Endothelial cell of umbilical vein (primary cell): ENCODE results near the gene HLA-DPA1. TPM values are rescaled to one million over a fixed set of nuclear protein-coding genes. Genes with fewer than 3 reads are reported as not detected.

ENCODE experiments used
- BruUV-seq: library from RNA; stranded (reverse); fragments of 400-500 nt; replicated peaks from 2 replicates; lab custom pipeline; 2021; lab: Mats Ljungman, UMichigan
- CTCF ChIA-PET: fragments of 300-600, 350-600 bp; sonication (Branson Sonifier 250); formaldehyde crosslinking; loops from one replicate; lab custom pipeline; 2021; ENCODE audit warnings: antibody characterized with exemption, inconsistent platforms; lab: Charles Lee
- POLR2A ChIA-PET: fragments of 300-600, 350-600 bp; sonication (Branson Sonifier 250); formaldehyde crosslinking; loops from one replicate; lab custom pipeline; 2021; ENCODE audit warnings: antibody characterized with exemption, inconsistent platforms; lab: Charles Lee
- DNase-seq: peaks from one replicate; pipeline ENCODE4 v3.0.0-alpha.2; 2011; ENCODE audit warnings: low read depth, low spot score
- FAIRE-seq: peaks from 2 replicates; lab custom pipeline; 2011; peaks lifted over from hg19 to GRCh38; lab: Jason Lieb, UNC
- H2AFZ ChIP-seq: 2 replicates; pipeline ENCODE4 v1.6.0; 2012; ENCODE audit warnings: low read depth, low read length, control low read depth, inconsistent platforms
- H3K27ac ChIP-seq: 2 replicates; pipeline ENCODE4 v1.5.1; 2011; ENCODE audit warnings: low read depth, mild to moderate bottlenecking, control low read depth, low read length, moderate library complexity; ENCODE audit not compliant: insufficient read depth
- H3K27me3 ChIP-seq, 2 experiments: 2 replicates each; pipeline versions ENCODE4 v1.6.0 to v1.6.1; 2011; ENCODE audit warnings: low read length in 2 of 2, mixed read lengths in 1 of 2; ENCODE audit not compliant: control insufficient read depth in 2 of 2, insufficient read depth in 2 of 2
- H3K36me3 ChIP-seq, 2 experiments: 2 replicates in 1 of 2; 3 replicates in 1 of 2; pipeline ENCODE4 v1.5.1; 2011; ENCODE audit warnings: low read length in 2 of 2, mild to moderate bottlenecking in 1 of 2, moderate library complexity in 1 of 2; ENCODE audit not compliant: control insufficient read depth in 2 of 2, insufficient read depth in 2 of 2; ENCODE audit errors: extremely low read depth in 1 of 2
- H3K4me1 ChIP-seq: 3 replicates; pipeline ENCODE4 v1.5.1; 2011; ENCODE audit warnings: mild to moderate bottlenecking, low read length; ENCODE audit not compliant: control insufficient read depth, insufficient read depth; ENCODE audit errors: extremely low read depth
- H3K4me2 ChIP-seq: 2 replicates; pipeline ENCODE4 v1.6.1; 2011; ENCODE audit warnings: low read length, control low read depth, mixed read lengths; ENCODE audit not compliant: insufficient read depth
- H3K4me3 ChIP-seq, 3 experiments: fragments of 200-600 bp in 1 of 3; sonication (generic), shearing (Covaris generic) in 1 of 3; replicated peaks in 1 of 3; 2 replicates each; pipeline ENCODE4 v1.5.1; 2011 to 2016; ENCODE audit warnings: control low read depth in 3 of 3, low read length in 3 of 3, mild to moderate bottlenecking in 2 of 3, inconsistent platforms in 1 of 3, low read depth in 1 of 3, moderate library complexity in 1 of 3; ENCODE audit not compliant: insufficient read depth in 1 of 3
- H3K79me2 ChIP-seq: 2 replicates; pipeline ENCODE4 v1.6.0; 2012; ENCODE audit warnings: low read length, inconsistent platforms; ENCODE audit not compliant: control insufficient read depth, insufficient read depth
- H3K9ac ChIP-seq: replicated peaks from 2 replicates; pipeline ENCODE3; 2011; ENCODE audit warnings: low read length, control low read depth; ENCODE audit not compliant: insufficient read depth; ENCODE audit errors: extremely low read depth
- H3K9me1 ChIP-seq: replicated peaks from 3 replicates; pipeline ENCODE4 v1.6.0; 2011; ENCODE audit warnings: mild to moderate bottlenecking, low read length; ENCODE audit not compliant: control insufficient read depth, insufficient read depth; ENCODE audit errors: extremely low read depth
- H3K9me3 ChIP-seq: replicated peaks from 2 replicates; pipeline ENCODE4 v1.5.1; 2012; ENCODE audit warnings: low read length, inconsistent platforms; ENCODE audit not compliant: control insufficient read depth, insufficient read depth
- H4K20me1 ChIP-seq: replicated peaks from 2 replicates; pipeline ENCODE3; 2011; ENCODE audit warnings: mild to moderate bottlenecking, low read length; ENCODE audit not compliant: control insufficient read depth, insufficient read depth; ENCODE audit errors: extremely low read depth
- CTCF ChIP-seq, 2 donors: IDR thresholded peaks; 1 replicate in 1 of 2; 2 replicates in 1 of 2; pipeline ENCODE4 v1.5.1; 2011; ENCODE audit warnings: low read length in 2 of 2, mild to moderate bottlenecking in 2 of 2, moderate library complexity in 2 of 2, control low read depth in 1 of 2, inconsistent platforms in 1 of 2, low read depth in 1 of 2; ENCODE audit not compliant: insufficient read depth in 1 of 2; ENCODE audit errors: extremely low read depth in 1 of 2
- EZH2 ChIP-seq: IDR thresholded peaks from 2 replicates; pipeline ENCODE4 v1.6.1; 2012; ENCODE audit warnings: borderline replicate concordance, low read depth, mild to moderate bottlenecking, moderate library complexity, low read length, inconsistent platforms; ENCODE audit not compliant: severe bottlenecking
- GATA2 ChIP-seq: IDR thresholded peaks from 2 replicates; pipeline ENCODE4 v1.7.0; 2011; ENCODE audit warnings: low read depth, mild to moderate bottlenecking, moderate library complexity, mixed read lengths, low read length; ENCODE audit not compliant: insufficient read length, insufficient read depth
- JUN ChIP-seq: IDR thresholded peaks from 2 replicates; pipeline ENCODE4 v1.6.1; 2011; ENCODE audit warnings: borderline replicate concordance, low read depth; ENCODE audit not compliant: insufficient read length, insufficient read depth
- MYC ChIP-seq: IDR thresholded peaks from one replicate; pipeline ENCODE4 v1.6.1; 2011; ENCODE audit warnings: mild to moderate bottlenecking, low read depth, low read length
- POLR2A ChIP-seq: IDR thresholded peaks from 2 replicates; pipeline ENCODE4 v1.6.1; 2012; ENCODE audit warnings: low read depth, mild to moderate bottlenecking, control low read depth, low read length
- POLR2AphosphoS5 ChIP-seq: IDR thresholded peaks from 2 replicates; pipeline ENCODE4 v1.6.1; 2012; ENCODE audit warnings: low read depth, mild to moderate bottlenecking, control low read depth, low read length, moderate library complexity; ENCODE audit not compliant: insufficient read depth
- dilution Hi-C: fragments of 300-500 bp; cut with MboI; formaldehyde crosslinking; loops from one replicate; pipeline ENCODE4 v1.15.0; 2019; ENCODE audit warnings: low sequenced_read_pairs; ENCODE audit not compliant: extremely low pct_ligation_motif_present
- intact Hi-C: fragments of 100-400 bp; cut with micrococcal nuclease; formaldehyde crosslinking; loops from one replicate; pipeline ENCODE4 v1.10.0; 2022
- polyA plus RNA-seq, 4 experiments: library from polyadenylated mRNA; depleted of rRNA in 3 of 4; stranded (reverse) in 3 of 4; unstranded in 1 of 4; fragments of >200 nt; gene quantifications; 2 replicates each; pipeline versions ENCODE4 v1.2.1 to v1.2.3, GENCODE V29; 2011 to 2012; ENCODE audit warnings: missing spikeins in 1 of 4
- total RNA-seq: library from RNA; stranded (reverse); gene quantifications from 2 replicates; pipeline ENCODE4 v1.2.3, GENCODE V29; 2021
- TF ChIP-seq, protein P1 (sequence below): IDR thresholded peaks from 2 replicates; pipeline ENCODE4 v1.6.1; 2011; ENCODE audit not compliant: insufficient read depth, insufficient read length

HLA-DPA1 gene
- total and polyA plus RNA-seq, 2 donors (not counting 3 experiments of a cell fraction or from before 2014, with no cell fraction given) = 23.2 TPM; not detected in 1

GRCh38 chr6:33105916-33106871 is 32.7 kb upstream of the HLA-DPA1 start:
- ChIA-PET POLR2A (no interaction called here), CTCF (no interaction called here)
- Histone ChIP-seq H3K79me2 (no peaks in the 10 kb centered on the region), H3K9ac (no peak overlapping the region), H3K4me2 (no peak overlapping the region), H3K4me3 (no peak overlapping the region), H3K27ac (no peak overlapping the region), H3K36me3 (no peaks in the 10 kb centered on the region), H2AFZ (no peak overlapping the region), H3K4me1 (no peaks in the 10 kb centered on the region), H3K9me1 (no peaks in the 10 kb centered on the region), H4K20me1 (no peaks in the 10 kb centered on the region), H3K27me3 (peaks cover 19 to 33% of the 10 kb centered on the region in 2 experiments), H3K9me3 (no peaks in the 10 kb centered on the region)
- no peak for DNase-seq
- FAIRE-seq = no peak
- no TSS peak for BruUV-seq
- TF ChIP-seq, protein P1, sequence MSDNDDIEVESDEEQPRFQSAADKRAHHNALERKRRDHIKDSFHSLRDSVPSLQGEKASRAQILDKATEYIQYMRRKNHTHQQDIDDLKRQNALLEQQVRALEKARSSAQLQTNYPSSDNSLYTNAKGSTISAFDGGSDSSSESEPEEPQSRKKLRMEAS = no peak
- TF ChIP-seq GATA2 = no peak
- TF ChIP-seq MYC = no peak
- intact Hi-C loops = no loop called here
- dilution Hi-C loops = no loop called here

GRCh38 chr6:33105386-33105785 is 31.9 kb upstream of the HLA-DPA1 start:
- H3K9me1 ChIP-seq = no peaks in the 10 kb centered on the region
- no peak overlapping the region for H3K4me3 ChIP-seq
- H3K4me1 ChIP-seq = no peaks in the 10 kb centered on the region
- H3K4me2 ChIP-seq = no peak overlapping the region
- no peaks in the 10 kb centered on the region for H3K9me3 ChIP-seq
- no TSS peak for BruUV-seq
- peaks cover 19 to 33% of the 10 kb centered on the region in 2 experiments for H3K27me3 ChIP-seq
- no peak for DNase-seq
- no peak for TF ChIP-seq JUN
- no peak for TF ChIP-seq EZH2
- TF ChIP-seq POLR2A = no peak
- TF ChIP-seq POLR2AphosphoS5 = no peak
- no peak for TF ChIP-seq MYC
- TF ChIP-seq CTCF (IDR thresholded peaks at IDR 0.05; ENCODE audit: extremely low read depth in 1 of 2, insufficient read depth in 1 of 2, low read depth in 1 of 2, low read length in 2 of 2) = no peak
- TF ChIP-seq GATA2 = no peak
- no peak overlapping the region for H3K27ac ChIP-seq
- intact Hi-C loops = no loop called here
- dilution Hi-C loops = no loop called here
- ChIA-PET POLR2A (no interaction called here), CTCF (no interaction called here)
- H3K36me3 ChIP-seq = no peaks in the 10 kb centered on the region
- no peak overlapping the region for H3K9ac ChIP-seq
- no peaks in the 10 kb centered on the region for H4K20me1 ChIP-seq
- no peak for FAIRE-seq
- no peaks in the 10 kb centered on the region for H3K79me2 ChIP-seq
- H2AFZ ChIP-seq = no peak overlapping the region
